Liver (tissue), 9 donors: ENCODE data around the gene FBXL15. TPM values are rescaled to one million over a fixed set of nuclear protein-coding genes. Genes with fewer than 3 reads are reported as not detected.

ENCODE experiments used
- DNase-seq: peaks from one replicate; pipeline ENCODE4 v3.0.0-alpha.2; 2017; ENCODE audit warnings: low spot score
- H3K27ac ChIP-seq, 2 donors: one replicate each; pipeline ENCODE4 v1.7.0; 2013; ENCODE audit warnings: inconsistent platforms in 2 of 2, low read length in 2 of 2, control low read depth in 1 of 2, low read depth in 1 of 2, mild to moderate bottlenecking in 1 of 2
- H3K27me3 ChIP-seq, 4 donors: one replicate each; pipeline versions ENCODE4 v1.6.1 to v1.7.0; 2013; ENCODE audit warnings: low read length in 3 of 4, inconsistent platforms in 1 of 4, mild to moderate bottlenecking in 1 of 4, moderate library complexity in 1 of 4; ENCODE audit not compliant: control insufficient read depth in 4 of 4, insufficient read depth in 4 of 4
- H3K36me3 ChIP-seq, 4 donors: one replicate each; pipeline versions ENCODE4 v1.6.1 to v1.7.0; 2013; ENCODE audit warnings: low read length in 3 of 4, mild to moderate bottlenecking in 3 of 4, low read depth in 1 of 4, moderate library complexity in 1 of 4; ENCODE audit not compliant: control insufficient read depth in 4 of 4, insufficient read depth in 3 of 4
- H3K4me1 ChIP-seq, 4 donors: one replicate each; pipeline versions ENCODE4 v1.6.1 to v1.7.0; 2013; ENCODE audit warnings: low read length in 3 of 4, mild to moderate bottlenecking in 3 of 4, moderate library complexity in 1 of 4; ENCODE audit not compliant: control insufficient read depth in 4 of 4, insufficient read depth in 4 of 4
- H3K4me3 ChIP-seq, 3 donors: one replicate each; pipeline versions ENCODE4 v1.6.1 to v1.7.0; 2013; ENCODE audit warnings: low read length in 3 of 3, control low read depth in 1 of 3, low read depth in 1 of 3, mild to moderate bottlenecking in 1 of 3
- H3K9ac ChIP-seq, 2 donors: one replicate each; pipeline ENCODE4 v1.7.0; 2013; ENCODE audit warnings: low read length in 2 of 2, mild to moderate bottlenecking in 2 of 2, moderate library complexity in 2 of 2, control low read depth in 1 of 2, low read depth in 1 of 2
- H3K9me3 ChIP-seq, 4 donors: one replicate each; pipeline versions ENCODE4 v1.6.1 to v1.7.0; 2013; ENCODE audit warnings: low read length in 3 of 4; ENCODE audit not compliant: control insufficient read depth in 4 of 4
- EGR1 ChIP-seq, 2 donors: IDR thresholded peaks; 2 replicates each; pipeline ENCODE4 v1.6.1; 2016 to 2018; ENCODE audit warnings: antibody characterized with exemption in 2 of 2, low read depth in 2 of 2
- FOXA1 ChIP-seq: IDR thresholded peaks from 2 replicates; pipeline ENCODE4 v1.6.1; 2016; ENCODE audit warnings: antibody characterized with exemption
- FOXA2 ChIP-seq: IDR thresholded peaks from 2 replicates; pipeline ENCODE4 v1.6.1; 2016; ENCODE audit warnings: antibody characterized with exemption
- GABPA ChIP-seq, 2 donors: IDR thresholded peaks in 1 of 2; conservative IDR thresholded peaks in 1 of 2; 2 replicates each; pipeline ENCODE4 v1.6.1; 2016; ENCODE audit warnings: antibody characterized with exemption in 2 of 2, mild to moderate bottlenecking in 1 of 2, moderate library complexity in 1 of 2
- HNF4A ChIP-seq, 2 donors: conservative IDR thresholded peaks; 2 replicates each; pipeline ENCODE4 v1.6.1; 2016; ENCODE audit warnings: antibody characterized with exemption in 2 of 2, mild to moderate bottlenecking in 2 of 2
- HNF4G ChIP-seq: IDR thresholded peaks from 2 replicates; pipeline ENCODE4 v1.6.1; 2016; ENCODE audit warnings: antibody characterized with exemption
- JUND ChIP-seq, 2 donors: IDR thresholded peaks; 2 replicates each; pipeline ENCODE4 v1.6.1; 2016; ENCODE audit warnings: antibody characterized with exemption in 2 of 2
- RAD21 ChIP-seq, 2 donors: IDR thresholded peaks; 2 replicates each; pipeline ENCODE4 v1.6.1; 2016; ENCODE audit warnings: antibody characterized with exemption in 2 of 2, mild to moderate bottlenecking in 2 of 2
- RXRA ChIP-seq, 2 donors: IDR thresholded peaks; 2 replicates each; pipeline ENCODE4 v1.6.1; 2017 to 2018; ENCODE audit warnings: antibody characterized with exemption in 2 of 2, mild to moderate bottlenecking in 1 of 2
- YY1 ChIP-seq: IDR thresholded peaks from 2 replicates; pipeline ENCODE4 v1.6.1; 2016; ENCODE audit warnings: antibody characterized with exemption, mild to moderate bottlenecking
- WGBS: extraction: QIAGEN DNeasy Blood & Tissue Kit; methylation state at CpG from one replicate; pipeline ENCODE4 v1.1.7; 2013; 5-methylcytosine and 5-hydroxymethylcytosine counted together
- polyA plus RNA-seq, 2 donors: library from polyadenylated mRNA; stranded (reverse) in 1 of 2; unstranded in 1 of 2; fragments of 200-250 nt in 1 of 2; fragments of >200 nt in 1 of 2; fragmentation: Nextera tagmentation in 1 of 2; extraction: Ambion mirVana in 1 of 2; gene quantifications; one replicate each; pipeline versions ENCODE4 v1.2.1 to v1.2.3, GENCODE V29; 2013 to 2015
- total RNA-seq, 2 donors: library from RNA; depleted of rRNA; stranded (reverse); fragments of >200 nt; gene quantifications; one replicate each; pipeline ENCODE4 v1.2.3, GENCODE V29; 2014
- TF ChIP-seq, protein P1 (sequence below): IDR thresholded peaks from 2 replicates; pipeline ENCODE4 v1.6.1; 2016; ENCODE audit warnings: antibody characterized with exemption
- TF ChIP-seq, protein P2 (sequence below): fragments of 150-350 bp; IDR thresholded peaks from 2 replicates; pipeline ENCODE4 v1.5.1; 2017; ENCODE audit warnings: improper control_type of control experiment, low read depth, low read length; ENCODE audit not compliant: missing input control
- TF ChIP-seq, protein P3 (sequence below): IDR thresholded peaks from 2 replicates; pipeline ENCODE4 v1.6.1; 2016; ENCODE audit warnings: antibody characterized with exemption, mild to moderate bottlenecking
- TF ChIP-seq, protein P4 (sequence below): IDR thresholded peaks from 2 replicates; pipeline ENCODE4 v1.6.1; 2016; ENCODE audit warnings: antibody characterized with exemption
- TF ChIP-seq, protein P5 (sequence below): IDR thresholded peaks from 2 replicates; pipeline ENCODE4 v1.6.1; 2016; ENCODE audit warnings: antibody characterized with exemption
- donor health status: healthy.
- donor health status: healthy.
- donor health status: healthy.
- donor health status: healthy.
- donor health status: healthy.

Gene FBXL15
- total and polyA plus RNA-seq, 4 donors = 4.4 to 14.4 (median 10.0) TPM

DNA sequence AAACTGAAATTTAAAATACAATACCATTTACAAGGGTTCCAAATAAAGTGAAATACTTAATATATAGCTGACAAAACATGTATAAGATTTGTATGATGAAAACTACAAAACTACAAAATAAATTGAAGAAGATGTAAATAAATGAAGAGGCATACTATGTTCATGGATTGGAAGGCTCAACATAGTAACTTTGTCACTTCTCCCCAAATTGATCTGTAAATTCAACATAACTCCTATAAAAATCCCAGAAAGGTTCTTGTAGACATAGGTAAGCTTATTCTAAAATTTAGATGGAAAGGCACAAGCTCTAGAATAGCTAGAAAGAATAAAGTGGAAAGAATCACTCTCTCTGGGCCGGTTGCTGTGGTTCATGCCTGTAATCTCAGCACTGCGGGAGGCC is 49.3 kb upstream of the FBXL15 start:
- over 99% methylated on average over 2 of the region's 2 CpGs for WGBS
- Histone ChIP-seq H3K27me3 (no peaks in the 10 kb centered on the region), H3K4me1 (no peaks in the 10 kb centered on the region), H3K27ac (no peak overlapping the region), H3K36me3 (peaks cover 18 to 83% (median 66%) of the 10 kb centered on the region in 4 donors), H3K4me3 (no peak overlapping the region), H3K9ac (no peak overlapping the region), H3K9me3 (no peaks in the 10 kb centered on the region)
- TF ChIP-seq, protein P1, sequence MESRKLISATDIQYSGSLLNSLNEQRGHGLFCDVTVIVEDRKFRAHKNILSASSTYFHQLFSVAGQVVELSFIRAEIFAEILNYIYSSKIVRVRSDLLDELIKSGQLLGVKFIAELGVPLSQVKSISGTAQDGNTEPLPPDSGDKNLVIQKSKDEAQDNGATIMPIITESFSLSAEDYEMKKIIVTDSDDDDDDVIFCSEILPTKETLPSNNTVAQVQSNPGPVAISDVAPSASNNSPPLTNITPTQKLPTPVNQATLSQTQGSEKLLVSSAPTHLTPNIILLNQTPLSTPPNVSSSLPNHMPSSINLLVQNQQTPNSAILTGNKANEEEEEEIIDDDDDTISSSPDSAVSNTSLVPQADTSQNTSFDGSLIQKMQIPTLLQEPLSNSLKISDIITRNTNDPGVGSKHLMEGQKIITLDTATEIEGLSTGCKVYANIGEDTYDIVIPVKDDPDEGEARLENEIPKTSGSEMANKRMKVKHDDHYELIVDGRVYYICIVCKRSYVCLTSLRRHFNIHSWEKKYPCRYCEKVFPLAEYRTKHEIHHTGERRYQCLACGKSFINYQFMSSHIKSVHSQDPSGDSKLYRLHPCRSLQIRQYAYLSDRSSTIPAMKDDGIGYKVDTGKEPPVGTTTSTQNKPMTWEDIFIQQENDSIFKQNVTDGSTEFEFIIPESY = no peak
- no peak for DNase-seq

DNA sequence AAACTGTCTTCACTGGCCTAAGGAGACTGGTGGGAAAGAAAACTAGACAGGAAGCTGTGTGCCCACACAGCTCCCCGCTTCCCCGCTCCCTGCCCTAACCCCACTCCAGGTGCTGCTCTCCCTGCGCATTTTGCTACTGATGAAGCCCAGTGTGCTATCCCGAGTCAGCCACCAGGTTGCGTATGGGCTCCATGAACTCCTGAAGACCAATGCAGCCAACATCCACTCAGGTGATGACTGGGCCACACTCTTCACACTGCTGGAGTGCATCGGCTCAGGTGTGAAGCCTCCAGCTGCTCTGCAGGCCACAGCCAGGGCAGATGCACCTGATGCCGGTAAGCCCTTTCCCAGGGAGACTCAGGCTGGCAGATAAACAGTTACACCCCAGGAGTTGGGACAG is 45.4 kb upstream of the FBXL15 start:
- Histone ChIP-seq H3K9ac (no peak overlapping the region), H3K27ac (no peak overlapping the region), H3K4me1 (no peaks in the 10 kb centered on the region), H3K9me3 (no peaks in the 10 kb centered on the region), H3K36me3 (peaks cover 18 to 74% (median 53%) of the 10 kb centered on the region in 4 donors), H3K4me3 (no peak overlapping the region), H3K27me3 (no peaks in the 10 kb centered on the region)
- 96% methylated on average over 7 of the region's 7 CpGs for WGBS
- no peak for DNase-seq
- TF ChIP-seq EGR1 (IDR thresholded peaks at IDR 0.05; ENCODE audit: low read depth in 2 of 2) (no peak), YY1 (no peak), HNF4G (no peak), GABPA (IDR thresholded peaks at IDR 0.05 in 1 of 2, conservative IDR thresholded peaks at IDR 0.05 in 1 of 2) (no peak), FOXA1 (no peak), RAD21 (IDR thresholded peaks at IDR 0.05) (no peak), JUND (IDR thresholded peaks at IDR 0.05) (no peak), RXRA (IDR thresholded peaks at IDR 0.05) (no peak), HNF4A (conservative IDR thresholded peaks at IDR 0.05) (no peak), FOXA2 (no peak)
- TF ChIP-seq, protein P2, sequence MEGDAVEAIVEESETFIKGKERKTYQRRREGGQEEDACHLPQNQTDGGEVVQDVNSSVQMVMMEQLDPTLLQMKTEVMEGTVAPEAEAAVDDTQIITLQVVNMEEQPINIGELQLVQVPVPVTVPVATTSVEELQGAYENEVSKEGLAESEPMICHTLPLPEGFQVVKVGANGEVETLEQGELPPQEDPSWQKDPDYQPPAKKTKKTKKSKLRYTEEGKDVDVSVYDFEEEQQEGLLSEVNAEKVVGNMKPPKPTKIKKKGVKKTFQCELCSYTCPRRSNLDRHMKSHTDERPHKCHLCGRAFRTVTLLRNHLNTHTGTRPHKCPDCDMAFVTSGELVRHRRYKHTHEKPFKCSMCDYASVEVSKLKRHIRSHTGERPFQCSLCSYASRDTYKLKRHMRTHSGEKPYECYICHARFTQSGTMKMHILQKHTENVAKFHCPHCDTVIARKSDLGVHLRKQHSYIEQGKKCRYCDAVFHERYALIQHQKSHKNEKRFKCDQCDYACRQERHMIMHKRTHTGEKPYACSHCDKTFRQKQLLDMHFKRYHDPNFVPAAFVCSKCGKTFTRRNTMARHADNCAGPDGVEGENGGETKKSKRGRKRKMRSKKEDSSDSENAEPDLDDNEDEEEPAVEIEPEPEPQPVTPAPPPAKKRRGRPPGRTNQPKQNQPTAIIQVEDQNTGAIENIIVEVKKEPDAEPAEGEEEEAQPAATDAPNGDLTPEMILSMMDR = no peak
- TF ChIP-seq, protein P3, sequence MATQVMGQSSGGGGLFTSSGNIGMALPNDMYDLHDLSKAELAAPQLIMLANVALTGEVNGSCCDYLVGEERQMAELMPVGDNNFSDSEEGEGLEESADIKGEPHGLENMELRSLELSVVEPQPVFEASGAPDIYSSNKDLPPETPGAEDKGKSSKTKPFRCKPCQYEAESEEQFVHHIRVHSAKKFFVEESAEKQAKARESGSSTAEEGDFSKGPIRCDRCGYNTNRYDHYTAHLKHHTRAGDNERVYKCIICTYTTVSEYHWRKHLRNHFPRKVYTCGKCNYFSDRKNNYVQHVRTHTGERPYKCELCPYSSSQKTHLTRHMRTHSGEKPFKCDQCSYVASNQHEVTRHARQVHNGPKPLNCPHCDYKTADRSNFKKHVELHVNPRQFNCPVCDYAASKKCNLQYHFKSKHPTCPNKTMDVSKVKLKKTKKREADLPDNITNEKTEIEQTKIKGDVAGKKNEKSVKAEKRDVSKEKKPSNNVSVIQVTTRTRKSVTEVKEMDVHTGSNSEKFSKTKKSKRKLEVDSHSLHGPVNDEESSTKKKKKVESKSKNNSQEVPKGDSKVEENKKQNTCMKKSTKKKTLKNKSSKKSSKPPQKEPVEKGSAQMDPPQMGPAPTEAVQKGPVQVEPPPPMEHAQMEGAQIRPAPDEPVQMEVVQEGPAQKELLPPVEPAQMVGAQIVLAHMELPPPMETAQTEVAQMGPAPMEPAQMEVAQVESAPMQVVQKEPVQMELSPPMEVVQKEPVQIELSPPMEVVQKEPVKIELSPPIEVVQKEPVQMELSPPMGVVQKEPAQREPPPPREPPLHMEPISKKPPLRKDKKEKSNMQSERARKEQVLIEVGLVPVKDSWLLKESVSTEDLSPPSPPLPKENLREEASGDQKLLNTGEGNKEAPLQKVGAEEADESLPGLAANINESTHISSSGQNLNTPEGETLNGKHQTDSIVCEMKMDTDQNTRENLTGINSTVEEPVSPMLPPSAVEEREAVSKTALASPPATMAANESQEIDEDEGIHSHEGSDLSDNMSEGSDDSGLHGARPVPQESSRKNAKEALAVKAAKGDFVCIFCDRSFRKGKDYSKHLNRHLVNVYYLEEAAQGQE = no peak
- TF ChIP-seq, protein P1 = no peak
- TF ChIP-seq, protein P4, sequence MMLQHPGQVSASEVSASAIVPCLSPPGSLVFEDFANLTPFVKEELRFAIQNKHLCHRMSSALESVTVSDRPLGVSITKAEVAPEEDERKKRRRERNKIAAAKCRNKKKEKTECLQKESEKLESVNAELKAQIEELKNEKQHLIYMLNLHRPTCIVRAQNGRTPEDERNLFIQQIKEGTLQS = no peak
- TF ChIP-seq, protein P5, sequence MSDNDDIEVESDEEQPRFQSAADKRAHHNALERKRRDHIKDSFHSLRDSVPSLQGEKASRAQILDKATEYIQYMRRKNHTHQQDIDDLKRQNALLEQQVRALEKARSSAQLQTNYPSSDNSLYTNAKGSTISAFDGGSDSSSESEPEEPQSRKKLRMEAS = no peak
